ENCODE results near the gene AADAT.

GRCh38 chr4:170124406-170124805 is 34.6 kb upstream of the AADAT start:
- TF ChIP-seq TAF1 (IDR thresholded peaks at IDR 0.05; ENCODE audit: borderline replicate concordance, low read depth, low read length) (no peak), POLR2A (IDR thresholded peaks at IDR 0.05; ENCODE audit: low read depth, low read length) (no peak), POLR2AphosphoS5 (IDR thresholded peaks at IDR 0.05; ENCODE audit: low read depth, low read length) (no peak)
